Epidermal melanocyte (primary cell): Measurements from ENCODE around the gene PPP1R16B.

Source experiments
- DNase-seq: peaks from one replicate; pipeline ENCODE4 v3.0.0; 2011; ENCODE audit warnings: low spot score; ENCODE audit not compliant: insufficient read length

PPP1R16B gene

DNA sequence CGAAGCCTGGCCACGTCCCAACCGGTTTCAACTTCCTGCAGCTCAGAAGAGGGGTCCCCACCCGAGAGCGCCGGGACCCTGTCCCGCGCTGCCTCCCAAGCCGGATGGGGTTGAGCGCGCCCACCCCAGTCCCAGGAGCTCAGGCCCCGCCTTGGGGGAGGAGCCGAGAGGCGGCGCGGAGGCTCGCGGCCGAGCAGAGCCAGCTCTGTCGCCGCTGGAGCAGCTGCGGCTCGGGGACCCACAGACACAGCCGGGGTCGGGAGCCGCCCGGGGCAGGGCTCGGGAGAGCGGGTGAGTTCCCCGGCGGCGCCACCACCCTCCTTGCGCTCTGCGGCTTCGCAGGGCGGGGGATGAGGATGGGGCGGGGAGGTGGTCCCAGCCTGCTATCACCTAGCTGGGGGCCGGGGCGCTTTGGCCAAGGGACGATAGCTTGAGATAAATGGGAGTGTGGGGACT is at the start of gene PPP1R16B:
Gene PPP1R16B (plus strand): TSS at position 196 of the 456 bp plus-strand sequence. CDS start 30,229 bp downstream, outside the sequence.
- no peak for DNase-seq

DNA sequence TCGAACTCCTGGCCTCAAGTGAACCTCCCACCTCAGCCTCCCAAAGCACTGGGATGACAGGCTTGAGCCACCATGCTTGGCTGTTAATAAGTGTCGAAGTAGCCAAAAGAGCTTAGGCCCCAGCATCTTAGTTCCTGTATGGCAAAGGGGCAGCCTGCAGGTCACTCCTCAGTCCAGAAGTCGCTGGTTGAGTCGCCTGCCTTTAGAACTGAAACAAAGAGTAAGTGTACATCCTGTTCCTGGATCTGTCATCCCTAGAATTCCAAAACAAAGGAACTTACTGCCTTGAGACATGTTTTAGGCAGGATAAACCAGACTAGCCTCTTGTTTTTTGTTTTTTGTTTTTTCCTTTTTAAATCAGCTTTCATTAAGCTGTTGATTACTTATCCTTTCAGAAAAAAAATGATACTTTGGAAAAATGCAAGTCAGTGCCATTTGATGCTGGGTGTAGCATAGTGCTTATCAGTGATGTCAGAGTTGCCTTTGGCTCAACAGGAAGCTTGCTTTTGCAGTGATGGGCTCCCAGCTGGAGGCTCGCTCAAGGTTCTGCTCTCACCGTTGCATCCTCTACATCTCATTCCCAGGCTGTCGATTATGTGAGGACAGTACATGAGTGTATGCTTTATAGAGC is 48.2 kb upstream of the PPP1R16B start:
- DNase-seq: no peak

DNA sequence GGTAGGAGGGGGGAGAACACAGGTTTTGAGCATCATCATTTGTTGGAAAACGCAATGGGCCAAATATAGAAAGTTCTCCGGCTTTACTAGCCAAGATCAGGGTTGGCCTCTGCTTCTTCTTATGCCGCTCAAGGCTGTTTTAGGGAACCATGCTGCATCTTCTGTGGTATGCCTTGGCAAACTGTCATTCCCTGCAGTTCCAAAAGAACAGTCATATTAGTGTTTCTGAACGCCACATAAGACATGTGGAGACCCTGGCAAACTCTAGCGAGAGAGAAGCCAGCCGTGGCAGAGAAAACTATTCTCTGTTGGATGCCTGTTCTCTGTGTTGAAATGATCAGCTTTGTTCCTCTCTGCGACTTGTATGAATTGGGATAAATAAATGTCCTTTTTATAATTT is 46.4 kb upstream of the PPP1R16B start:
- no peak for DNase-seq

DNA sequence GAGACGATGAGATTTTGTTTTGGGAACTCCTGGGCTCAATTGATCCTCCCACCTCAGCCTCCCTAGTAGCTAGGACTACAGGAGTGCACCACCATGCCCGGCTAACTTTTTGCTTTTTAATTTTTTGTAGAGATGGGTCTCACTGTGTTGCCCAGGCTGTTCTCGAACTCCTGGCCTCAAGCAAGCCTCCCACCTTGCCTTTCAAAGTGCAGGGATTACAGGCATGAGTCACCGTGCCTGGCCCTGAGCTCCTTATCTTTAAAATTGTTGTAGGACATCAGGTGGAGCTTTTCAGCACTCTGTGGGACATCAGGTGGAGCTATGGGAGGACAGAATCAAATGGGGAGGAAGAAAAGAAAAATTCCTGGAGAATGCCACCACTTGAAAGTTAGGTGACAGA is 44.5 kb upstream of the PPP1R16B start:
- DNase-seq: no peak

DNA sequence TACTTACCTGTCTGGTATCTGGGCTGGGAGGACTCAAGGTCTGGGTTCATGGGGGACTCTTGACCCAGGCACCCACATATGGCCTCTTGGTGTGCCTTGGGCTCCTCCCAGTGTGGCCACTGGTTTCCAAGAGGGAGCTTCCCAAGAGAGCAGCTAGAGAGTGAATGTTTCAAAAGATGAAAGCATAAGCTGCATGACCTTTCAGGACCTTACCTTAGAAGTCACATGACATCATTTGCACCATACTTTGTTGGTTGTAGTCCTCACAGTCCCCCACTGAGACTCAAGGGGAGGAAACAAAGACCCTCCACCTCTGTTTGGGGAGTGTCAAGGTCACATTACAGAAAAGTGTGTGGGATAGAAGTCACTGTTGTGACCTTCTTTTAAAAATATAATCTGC is 43.3 kb upstream of the PPP1R16B start:
- no peak for DNase-seq

DNA sequence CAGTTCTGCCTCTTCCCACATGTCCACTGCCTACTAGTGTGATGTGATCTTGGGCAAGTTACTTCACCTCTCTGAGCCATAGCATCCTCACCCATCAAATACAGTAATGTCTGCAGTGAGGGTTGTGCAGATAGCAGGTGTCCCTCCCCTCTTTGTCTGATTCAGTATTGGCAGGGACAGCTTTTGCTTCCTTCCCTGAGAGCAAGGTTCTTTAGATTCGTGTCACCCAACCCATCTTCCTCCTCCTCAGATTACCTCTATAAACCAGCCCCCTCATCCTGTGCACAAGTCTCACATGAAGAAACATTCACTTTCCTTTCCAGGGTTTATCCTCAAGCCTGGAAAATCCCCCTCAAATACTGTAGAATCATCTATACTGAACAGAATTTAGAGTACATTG is 41.9 kb upstream of the PPP1R16B start:
- DNase-seq: no peak

DNA sequence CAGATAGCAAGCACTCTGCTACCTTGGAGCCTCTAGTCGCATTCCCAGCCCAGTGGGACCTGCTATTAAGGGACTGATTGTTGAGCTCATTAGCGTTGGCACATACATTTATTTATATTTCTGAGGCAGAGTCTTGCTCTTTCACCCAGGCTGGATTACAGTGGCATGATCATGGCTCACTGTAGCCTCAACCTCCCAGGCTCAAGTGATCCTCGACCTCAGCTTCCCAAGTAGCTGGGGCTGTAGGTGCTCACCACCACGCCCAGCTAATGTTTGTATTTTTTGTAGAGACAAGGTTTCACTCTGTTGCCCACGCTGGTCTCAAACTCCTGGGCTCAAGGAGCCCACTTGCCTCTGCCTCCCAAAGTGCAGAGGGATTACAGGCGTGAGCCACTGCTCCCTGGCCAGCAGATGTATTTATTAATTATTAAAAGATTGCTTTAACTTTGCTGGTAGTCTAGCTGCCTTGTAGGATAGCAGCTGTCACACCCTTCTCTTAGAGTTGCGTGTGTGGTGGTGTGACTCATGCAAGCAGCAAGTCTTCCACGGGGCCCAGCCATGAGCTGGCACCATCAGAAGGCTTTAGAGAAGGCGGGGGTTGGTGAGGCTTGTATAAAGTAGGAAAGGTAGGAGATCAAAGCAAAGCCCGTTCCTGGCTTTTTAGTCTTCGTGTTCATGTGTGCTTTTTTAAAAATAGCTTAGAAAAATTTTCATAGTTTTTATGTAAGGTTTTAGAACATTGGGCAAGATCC is 40.8 kb upstream of the PPP1R16B start:
- DNase-seq: no peak

DNA sequence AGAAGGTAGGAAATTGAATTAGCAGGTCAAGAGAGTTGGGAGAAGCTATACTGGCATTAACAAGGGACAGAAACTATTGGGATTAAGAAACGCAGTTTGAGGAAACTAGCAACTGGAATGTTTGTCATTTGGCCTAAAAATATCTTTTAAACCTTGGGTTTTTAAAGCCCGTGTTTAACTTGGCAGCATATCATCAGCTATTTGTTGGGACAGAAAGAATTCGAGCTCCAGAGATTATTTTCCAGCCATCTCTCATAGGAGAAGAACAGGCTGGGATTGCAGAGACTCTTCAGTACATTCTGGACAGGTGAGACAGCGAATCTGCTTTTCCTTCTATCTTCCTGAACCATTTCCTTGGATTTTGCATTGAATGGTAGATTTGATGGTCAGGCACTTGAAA is 39.4 kb upstream of the PPP1R16B start:
- no peak for DNase-seq

DNA sequence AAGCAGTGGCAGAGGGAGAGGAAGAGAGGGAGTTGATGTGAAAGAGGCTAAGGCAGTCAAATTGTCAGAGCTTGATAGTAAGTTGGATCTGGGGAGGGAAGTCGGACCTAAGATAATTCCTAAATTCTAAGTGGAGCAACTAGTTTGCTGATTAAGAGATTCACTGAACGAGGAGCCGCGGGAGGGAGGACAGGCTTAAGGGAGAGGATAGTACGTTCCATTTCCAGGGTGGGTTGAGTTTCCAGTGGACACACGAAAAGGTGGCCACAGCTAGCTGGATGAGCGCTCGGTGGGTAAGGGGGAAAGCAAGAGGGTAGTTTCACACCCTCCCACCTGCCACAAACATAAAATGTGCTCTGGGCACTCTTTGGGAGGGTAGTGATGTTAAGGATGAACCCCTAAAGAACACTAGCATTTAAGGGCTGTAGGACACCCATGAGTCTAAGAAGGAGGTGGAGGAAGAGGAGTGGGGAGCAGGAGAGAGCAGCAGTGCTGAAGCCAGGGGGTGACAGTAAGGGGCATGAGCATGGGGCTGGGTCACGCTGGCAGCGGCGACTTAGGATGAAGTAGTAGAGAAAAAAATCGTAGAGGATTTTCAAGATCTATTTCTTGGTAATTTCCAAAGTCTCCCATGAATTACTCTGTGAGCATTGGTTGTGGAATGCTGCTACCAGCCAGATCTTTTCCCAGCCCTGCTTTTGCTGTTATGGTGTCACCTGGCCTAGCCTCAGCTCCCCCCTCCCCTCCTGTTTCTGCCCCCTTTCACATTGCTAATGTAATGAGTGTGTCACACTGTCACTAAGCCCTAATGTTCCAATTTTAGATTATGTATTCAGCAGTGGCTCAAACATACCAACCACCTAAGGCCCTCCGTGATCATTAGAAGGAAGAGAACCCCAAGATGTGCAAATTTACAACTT is 35.9 kb upstream of the PPP1R16B start:
- DNase-seq: no peak

DNA sequence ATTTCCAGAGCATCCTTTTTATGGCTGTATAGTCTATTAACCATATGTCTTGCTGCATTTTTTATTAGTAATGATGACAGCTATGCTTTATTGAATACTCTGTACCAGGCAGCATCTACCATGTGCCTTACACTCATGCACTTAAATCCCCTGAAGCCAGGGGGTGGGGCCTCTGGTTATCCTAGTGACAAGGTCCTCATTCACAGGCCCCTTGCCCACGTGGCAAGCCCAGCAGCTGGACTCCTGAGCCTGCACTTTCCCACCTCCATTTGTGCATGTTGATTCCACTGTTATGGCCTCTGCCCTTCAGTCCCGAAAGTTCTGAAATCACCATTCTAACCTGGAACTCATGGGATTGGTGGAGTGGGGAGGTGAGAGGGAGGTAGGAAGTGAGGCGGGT is 35.0 kb upstream of the PPP1R16B start:
- peak; percentile 38 for DNase-seq

DNA sequence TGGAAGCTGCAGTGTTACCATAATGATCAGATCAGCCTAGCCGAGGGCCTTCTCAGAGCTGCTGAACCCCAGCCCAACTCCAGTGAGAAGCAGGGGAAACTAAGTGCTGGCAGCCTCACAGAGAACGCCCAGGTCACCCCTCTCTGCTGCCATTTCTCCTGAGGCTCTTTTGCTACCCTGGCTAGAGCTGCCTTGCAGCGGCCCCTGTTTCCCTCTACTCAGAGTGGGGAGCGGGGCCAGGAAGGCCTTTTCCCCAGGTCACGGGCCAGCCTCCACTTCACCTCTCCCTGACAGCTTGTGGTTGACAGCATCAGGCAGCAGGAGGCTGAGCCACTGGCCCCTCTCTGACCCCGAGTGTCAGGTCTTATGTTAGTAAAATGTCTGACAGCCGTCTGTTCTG is 34.5 kb upstream of the PPP1R16B start:
- no peak for DNase-seq

DNA sequence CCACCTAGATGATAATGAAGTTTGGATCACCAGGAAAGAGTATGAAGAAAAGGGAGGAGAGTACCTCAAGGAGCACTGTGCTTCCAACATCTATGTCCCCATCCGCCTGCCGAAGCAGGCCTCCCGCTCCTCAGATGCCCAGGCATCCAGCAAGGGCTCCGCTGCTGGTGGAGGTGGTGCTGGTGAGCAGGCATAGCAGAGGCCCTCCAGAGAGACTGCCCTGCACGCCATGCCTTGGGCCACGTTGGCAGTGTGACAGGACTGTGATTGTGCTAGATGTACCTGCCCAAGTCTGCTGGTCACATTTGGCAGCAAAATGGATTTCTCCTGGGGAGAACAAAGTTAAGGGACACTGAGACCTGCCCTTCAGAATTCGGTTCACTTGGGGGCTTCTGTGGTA is 33.9 kb upstream of the PPP1R16B start:
- DNase-seq: no peak

DNA sequence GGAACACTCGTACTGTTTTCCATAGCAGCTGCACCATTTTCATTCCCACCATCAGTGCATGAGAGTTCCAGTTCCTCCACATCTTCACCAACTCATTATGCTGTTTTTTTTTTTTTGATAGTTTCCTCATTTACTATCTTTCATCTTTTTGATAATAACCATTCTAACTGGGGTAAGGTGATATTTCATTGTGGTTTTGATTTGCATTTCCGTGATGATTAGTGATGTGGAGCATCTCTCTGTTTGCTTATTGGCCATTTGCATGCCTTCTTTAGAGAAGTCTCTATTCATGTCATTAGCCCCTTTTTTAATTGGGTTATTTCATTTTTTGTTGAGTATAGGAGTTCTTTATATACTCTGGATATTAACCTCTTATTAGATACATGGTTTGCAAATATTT is 31.3 kb upstream of the PPP1R16B start:
- no peak for DNase-seq

DNA sequence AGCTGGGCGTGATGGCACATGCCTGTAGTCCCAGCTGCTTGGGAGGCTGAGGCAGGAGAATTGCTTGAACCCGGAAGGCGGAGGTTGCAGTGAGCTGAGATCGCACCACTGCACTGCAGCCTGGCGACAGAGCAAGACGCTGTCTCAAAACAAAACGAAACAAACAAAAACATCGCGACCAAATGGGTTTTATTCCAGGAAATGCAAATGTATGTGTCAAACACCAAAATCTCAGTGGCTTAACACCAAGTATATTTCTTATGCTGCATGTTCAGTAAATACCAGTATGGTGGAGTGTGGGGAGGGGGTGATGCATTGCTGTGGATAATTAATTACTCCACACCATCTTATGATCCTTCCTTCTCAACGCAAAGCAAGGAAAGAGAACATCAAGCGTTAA is 29.1 kb upstream of the PPP1R16B start:
- no peak for DNase-seq

DNA sequence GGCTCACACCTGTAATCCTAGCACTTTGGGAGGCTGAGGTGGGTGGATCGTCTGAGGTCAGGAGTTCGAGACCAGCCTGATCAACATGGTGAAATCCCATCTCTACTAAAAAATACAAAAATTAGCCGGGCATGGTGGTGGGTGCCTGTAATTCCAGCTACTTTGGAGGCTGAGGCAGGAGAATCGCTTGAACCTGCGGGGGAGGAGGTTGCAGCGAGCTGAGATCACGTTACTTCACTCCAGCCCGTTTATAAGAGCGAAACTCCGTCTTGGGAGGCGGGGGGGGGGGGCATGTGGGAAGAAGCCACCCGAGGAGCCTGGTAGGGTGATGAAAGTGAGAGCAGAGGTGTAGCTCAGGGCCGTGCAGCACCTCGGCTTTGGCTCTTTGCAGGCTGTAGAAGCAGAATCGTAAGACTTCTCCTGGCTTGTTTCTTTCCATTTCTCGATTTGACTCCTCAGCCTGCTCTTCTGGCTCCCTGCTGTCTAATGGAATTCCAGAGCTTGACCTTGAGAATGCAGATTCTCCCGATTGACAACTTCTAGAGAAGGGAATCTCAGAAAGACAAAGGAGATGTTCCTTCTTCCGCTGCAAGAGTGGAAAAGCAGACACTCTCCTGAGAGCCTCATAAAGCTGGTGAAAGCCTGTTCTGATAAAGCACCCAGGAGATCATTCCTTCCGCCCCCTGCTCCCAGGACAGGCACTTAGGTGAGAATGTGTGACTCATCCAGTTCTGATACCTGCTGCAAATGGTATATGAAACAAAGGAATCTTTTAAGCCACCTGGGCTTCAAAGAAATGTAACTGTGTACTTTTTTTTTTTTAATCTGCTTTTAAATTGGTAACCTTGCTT is 26.0 kb upstream of the PPP1R16B start:
- no peak for DNase-seq

DNA sequence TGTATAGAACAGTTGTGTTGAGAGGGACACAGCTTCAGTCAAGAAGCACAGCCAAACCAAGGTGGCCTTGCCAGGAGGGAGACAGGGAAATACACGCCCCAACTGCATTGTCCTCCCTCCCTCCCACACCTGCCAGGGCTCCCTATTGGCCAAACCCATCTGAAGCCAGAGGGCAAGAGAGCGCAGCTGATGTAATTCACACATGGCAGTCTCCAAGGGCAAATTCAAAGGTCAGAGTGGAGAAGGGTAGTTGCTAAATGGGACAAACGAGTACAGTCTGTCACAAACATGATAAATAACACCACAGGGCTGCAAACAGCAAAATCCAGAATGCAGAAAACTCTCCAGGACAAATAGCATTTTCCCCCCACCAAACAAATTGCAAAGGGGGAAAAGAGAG is 23.2 kb upstream of the PPP1R16B start:
- no peak for DNase-seq

DNA sequence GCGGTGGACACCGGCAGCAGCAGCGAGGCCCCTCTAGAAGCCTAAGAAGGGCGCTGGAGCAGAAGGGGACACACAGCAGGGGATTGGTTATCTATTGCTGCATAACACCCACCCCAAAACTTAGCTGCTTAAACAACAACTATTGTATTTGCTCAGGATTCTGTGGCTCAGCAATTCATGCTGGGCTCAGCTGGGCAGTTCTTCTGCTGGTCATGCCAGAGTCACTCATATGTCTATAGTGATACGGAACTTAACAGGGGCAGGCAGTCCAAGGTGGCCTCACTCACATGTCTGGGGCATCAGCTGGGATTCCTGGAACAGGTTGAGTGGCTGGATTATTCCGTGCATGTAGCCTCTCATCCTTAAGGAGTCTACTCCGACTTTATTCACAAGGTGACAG is 17.6 kb upstream of the PPP1R16B start:
- DNase-seq: no peak

DNA sequence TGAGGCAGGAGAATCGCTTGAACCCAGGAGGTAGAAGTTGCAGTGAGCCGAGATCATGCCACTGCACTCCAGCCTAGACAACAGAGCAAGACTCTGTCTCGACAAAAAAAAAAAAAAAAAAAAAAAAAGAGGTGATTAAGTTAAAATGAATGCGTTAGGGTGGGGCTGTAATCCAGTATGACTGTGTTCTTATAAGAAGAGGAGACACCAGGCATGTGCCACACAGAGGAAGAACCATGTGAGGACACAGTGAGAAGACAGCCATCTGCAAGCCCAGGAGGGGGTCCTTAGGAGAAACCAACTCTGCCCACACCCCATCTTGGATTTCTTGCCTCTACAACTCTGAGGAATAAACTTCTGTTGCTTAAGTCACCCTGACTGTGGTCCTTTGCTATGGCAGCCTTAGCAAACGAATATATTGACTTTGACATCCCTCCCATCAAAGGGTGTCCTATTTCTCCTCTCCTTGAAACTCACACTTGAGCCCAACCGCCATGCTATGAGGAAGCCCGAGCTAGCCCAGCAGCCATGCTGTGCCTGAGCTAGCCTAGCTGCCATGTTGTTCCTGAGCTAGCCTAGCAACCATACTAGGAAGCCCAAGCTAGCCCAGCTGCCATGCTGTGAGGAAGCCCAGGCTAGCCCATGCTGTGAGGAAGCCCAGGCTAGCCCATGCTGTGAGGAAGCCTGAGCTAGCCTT is 15.8 kb upstream of the PPP1R16B start:
- DNase-seq: no peak

DNA sequence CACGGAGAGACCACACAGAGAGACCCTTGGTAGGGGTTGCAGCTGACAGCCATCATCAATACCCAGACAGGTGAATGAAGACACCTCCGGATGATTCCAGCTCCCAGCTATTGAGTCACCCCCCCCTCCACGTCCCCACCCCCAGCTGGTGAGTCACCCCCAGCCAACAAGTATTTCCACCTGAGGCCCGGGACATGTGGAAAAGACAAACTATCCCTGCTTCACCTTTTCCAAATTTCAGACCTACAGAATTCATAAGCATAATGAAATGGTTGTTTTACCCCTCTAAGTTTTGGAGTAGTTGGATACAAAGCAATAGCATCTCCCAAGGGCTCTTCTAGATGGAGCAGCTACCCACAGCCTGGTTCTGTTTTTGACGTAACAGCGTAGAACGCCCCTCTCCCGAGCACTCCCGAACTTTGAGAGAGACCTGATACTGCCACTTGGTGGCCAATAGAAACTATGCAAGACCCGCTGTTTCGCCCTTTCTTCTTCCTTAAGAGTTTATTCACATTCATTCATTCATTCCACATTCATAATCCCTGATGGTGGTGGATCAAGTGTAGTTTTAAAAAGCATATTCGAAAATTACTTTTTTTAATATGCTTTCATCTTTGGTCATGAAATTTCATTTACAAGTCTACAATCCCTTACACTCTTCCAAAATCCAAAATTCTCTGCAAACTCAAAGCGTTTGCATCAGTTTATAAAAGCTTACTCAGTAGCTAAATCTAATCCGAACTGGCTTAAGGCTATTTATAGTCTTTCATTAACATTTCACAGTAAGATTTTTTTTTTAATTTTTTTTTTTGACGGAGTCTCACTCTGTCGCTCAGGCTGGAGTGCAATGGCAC is 15.1 kb upstream of the PPP1R16B start:
- DNase-seq: no peak

DNA sequence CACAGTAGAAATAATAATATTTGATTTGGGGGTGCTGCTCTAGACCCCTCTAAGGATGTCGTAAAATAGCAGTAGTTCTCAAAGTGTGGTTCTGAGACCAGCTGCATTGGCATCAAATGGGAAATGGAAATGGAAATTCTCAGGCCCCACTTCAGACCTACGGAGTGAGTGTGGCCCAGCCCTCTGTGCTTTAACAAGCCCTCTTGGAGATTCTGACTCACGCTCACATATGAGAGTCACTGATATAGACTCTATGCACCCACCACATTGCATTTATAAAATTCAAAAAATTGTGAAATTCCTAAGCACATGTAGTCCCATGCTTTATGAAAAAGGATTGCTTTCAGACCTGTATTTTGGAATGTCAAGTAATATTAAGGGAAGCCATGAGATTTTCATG is 14.2 kb upstream of the PPP1R16B start:
- no peak for DNase-seq
